ENCODE results near the gene SMAP2. TPM values are rescaled to one million over a fixed set of nuclear protein-coding genes. Genes with fewer than 3 reads are reported as not detected.

Gene SMAP2
- total RNA-seq, 4 donors from 2014 or later, result 36.7 to 55.2 (median 45.1) TPM

DNA sequence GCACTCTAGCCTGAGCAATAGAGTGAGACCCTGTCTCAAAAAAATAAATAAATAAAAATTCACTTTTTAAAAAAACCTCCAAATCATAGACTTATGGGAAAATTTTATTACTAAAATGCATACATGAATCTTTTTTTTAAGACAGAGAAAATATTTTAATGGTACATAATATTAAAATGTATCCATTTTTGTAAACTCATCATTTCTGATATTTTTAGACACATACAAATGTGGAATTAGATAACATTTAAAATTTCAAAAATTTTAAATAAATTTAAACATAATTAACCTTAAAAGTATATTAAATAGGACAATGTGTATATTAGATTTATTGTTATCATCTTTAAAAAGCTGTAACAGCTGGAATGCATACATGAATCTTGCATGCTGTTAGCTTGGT lies 33.9 kb downstream of the SMAP2 start:
- H3K27me3 ChIP-seq, result no peaks in the 10 kb centered on the region
- DNase-seq (ENCODE audit: low spot score in 2 of 2), result no peak
- H3K9me3 ChIP-seq, result no peaks in the 10 kb centered on the region
- peaks cover 0 to 24% (median 0%) of the 10 kb centered on the region in 3 donors for H3K36me3 ChIP-seq
- peaks cover 0 to 13% (median 4%) of the 10 kb centered on the region in 4 donors for H3K4me1 ChIP-seq
- H3K4me3 ChIP-seq, result no peak overlapping the region
- H3K27ac ChIP-seq, result no peak overlapping the region
- TF ChIP-seq POLR2A (IDR thresholded peaks at IDR 0.05), result no peak
- no peak for TF ChIP-seq EP300 (IDR thresholded peaks at IDR 0.05)
- no peak for TF ChIP-seq CTCF (IDR thresholded peaks at IDR 0.05)

DNA sequence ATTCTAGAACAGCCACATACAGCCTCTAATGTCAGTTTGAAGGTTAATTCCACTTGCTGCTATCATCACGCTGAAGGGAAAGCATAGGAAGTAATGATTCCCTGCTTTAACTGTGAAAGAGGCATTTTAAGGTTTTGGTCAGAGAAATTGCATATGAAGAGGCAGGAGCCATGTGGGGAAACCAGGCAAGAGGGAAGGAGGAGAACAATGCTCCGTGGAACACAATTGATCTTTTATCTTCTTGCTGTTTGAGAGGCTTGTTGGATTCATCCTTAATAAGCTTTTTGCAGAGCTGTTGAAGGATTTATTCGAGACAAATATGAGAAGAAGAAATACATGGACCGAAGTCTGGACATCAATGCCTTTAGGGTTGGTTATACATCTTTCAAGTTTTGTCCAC lies 35.9 kb downstream of the SMAP2 start:
- WGBS, 2 donors, result 62 to 64% methylated on average over 4 of the region's 4 CpGs

DNA sequence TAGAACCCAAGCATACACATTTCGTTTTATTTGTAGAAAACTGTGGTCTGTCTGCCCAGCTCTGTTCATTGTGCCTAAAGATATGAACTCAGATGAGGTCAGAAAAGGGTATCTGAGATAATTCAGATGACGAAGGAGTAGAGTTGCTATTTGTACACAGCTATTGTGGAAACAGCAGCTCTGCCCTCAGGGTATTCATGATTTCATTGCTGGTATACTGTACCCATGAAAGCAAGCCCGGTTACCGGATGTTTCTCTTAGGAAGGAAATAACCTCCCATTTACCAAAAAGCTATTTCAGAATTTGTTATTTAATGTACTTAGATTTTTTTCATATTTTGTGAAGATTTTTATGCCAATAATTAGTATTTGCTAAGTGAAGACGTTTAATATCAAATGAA lies 37.8 kb downstream of the SMAP2 start:
- Histone ChIP-seq H3K9me3 (no peaks in the 10 kb centered on the region), H3K4me3 (no peak overlapping the region), H3K27ac (no peak overlapping the region), H3K27me3 (no peaks in the 10 kb centered on the region), H3K36me3 (peaks cover 0 to 61% (median 6%) of the 10 kb centered on the region in 3 donors), H3K4me1 (no peaks in the 10 kb centered on the region)
- 52 to 56% methylated on average over 5 of the region's 5 CpGs for WGBS, 2 donors
- no peak for DNase-seq (ENCODE audit: low spot score in 2 of 2)
- TF ChIP-seq CTCF (IDR thresholded peaks at IDR 0.05) (no peak), EP300 (IDR thresholded peaks at IDR 0.05) (no peak), POLR2A (IDR thresholded peaks at IDR 0.05) (no peak)

More for the DNA sequence above, 35.9 kb downstream of the SMAP2 start:
- no peak overlapping the region for H3K4me3 ChIP-seq
- no peaks in the 10 kb centered on the region for H3K9me3 ChIP-seq
- no peaks in the 10 kb centered on the region for H3K27me3 ChIP-seq
- H3K27ac ChIP-seq, result no peak overlapping the region
- TF ChIP-seq POLR2A (IDR thresholded peaks at IDR 0.05) (no peak), CTCF (IDR thresholded peaks at IDR 0.05) (no peak), EP300 (IDR thresholded peaks at IDR 0.05) (no peak)
- peaks cover 0 to 43% (median 0%) of the 10 kb centered on the region in 3 donors for H3K36me3 ChIP-seq
- peaks cover 0 to 3% (median 2%) of the 10 kb centered on the region in 4 donors for H3K4me1 ChIP-seq
- DNase-seq (ENCODE audit: low spot score in 2 of 2), result no peak

DNA sequence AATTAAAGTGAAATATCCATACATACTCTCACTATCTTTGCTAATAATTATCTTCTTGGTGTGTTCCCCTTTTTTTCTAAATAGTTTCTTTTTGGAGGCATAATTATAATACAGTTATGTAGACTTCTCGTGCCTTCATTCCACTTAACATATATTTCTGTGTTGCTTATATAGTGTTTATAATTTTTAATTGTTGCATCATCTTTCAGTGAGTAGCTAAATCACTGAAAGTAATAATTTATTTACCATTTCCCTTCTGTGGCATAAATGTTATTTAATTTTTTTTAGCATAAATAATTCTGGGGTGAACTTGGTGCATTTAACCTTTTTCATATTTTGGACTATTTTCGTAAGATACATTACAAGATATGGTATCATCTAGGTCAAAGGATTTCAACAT lies 38.3 kb downstream of the SMAP2 start:
- peaks cover 0 to 67% (median 9%) of the 10 kb centered on the region in 3 donors for H3K36me3 ChIP-seq
- H3K4me3 ChIP-seq, result no peak overlapping the region
- no peak for TF ChIP-seq POLR2A (IDR thresholded peaks at IDR 0.05)
- TF ChIP-seq CTCF (IDR thresholded peaks at IDR 0.05), result no peak
- TF ChIP-seq EP300 (IDR thresholded peaks at IDR 0.05), result no peak
- WGBS, 2 donors, result 88 to 92% methylated on average over 2 of the region's 2 CpGs
- no peaks in the 10 kb centered on the region for H3K9me3 ChIP-seq
- H3K27me3 ChIP-seq, result no peaks in the 10 kb centered on the region
- H3K4me1 ChIP-seq, result no peaks in the 10 kb centered on the region
- H3K27ac ChIP-seq, result no peak overlapping the region
- no peak for DNase-seq (ENCODE audit: low spot score in 2 of 2)

DNA sequence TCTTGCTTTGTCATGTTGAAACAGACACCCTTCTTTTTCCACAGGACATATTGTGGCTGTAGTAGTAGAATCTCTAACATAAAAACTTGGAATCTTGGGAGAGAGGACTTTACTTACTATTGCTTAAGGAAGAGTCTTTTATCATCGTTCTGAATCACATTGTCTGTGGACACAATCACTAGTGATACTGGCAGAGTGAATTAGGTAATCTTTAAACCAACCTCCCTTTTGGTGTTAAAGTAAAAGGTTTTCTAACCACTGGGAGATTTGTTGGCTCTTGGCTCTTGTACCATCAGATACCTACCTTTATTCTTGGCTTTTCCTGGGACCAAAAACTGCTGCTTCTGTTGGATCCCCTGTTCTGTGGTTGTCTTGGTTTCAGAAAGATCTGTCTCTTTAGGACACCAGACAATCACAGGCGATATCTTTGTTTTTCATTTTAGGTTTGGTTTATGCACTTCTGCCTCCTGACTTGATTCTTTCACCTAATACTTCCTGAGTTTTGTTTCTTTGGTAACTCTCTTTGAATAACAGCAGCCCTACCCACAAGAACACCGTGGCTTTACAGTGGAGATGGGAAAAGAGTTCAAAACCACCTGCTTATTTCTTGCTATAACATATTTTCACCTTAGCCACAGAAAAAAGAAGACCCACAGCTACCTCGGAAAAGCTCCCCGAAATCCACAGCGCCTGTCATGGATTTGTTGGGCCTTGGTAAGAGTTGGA lies 40.2 kb downstream of the SMAP2 start:
- H3K36me3 ChIP-seq, result peaks cover 0 to 79% (median 16%) of the 10 kb centered on the region in 3 donors
- H3K4me1 ChIP-seq, result no peaks in the 10 kb centered on the region
- DNase-seq (ENCODE audit: low spot score in 2 of 2), result no peak
- H3K9me3 ChIP-seq, result no peaks in the 10 kb centered on the region
- TF ChIP-seq EP300 (IDR thresholded peaks at IDR 0.05), result no peak
- TF ChIP-seq POLR2A (IDR thresholded peaks at IDR 0.05), result no peak
- TF ChIP-seq CTCF (IDR thresholded peaks at IDR 0.05), result no peak
- 95 to 96% methylated on average over 6 of the region's 6 CpGs for WGBS, 2 donors
- no peaks in the 10 kb centered on the region for H3K27me3 ChIP-seq
- H3K4me3 ChIP-seq, result no peak overlapping the region
- no peak overlapping the region for H3K27ac ChIP-seq
